Measurements from ENCODE around the gene CRLF3.
A peak's percentile ranks its signal among the peaks of the same experiment; 100 is the strongest.

DNA sequence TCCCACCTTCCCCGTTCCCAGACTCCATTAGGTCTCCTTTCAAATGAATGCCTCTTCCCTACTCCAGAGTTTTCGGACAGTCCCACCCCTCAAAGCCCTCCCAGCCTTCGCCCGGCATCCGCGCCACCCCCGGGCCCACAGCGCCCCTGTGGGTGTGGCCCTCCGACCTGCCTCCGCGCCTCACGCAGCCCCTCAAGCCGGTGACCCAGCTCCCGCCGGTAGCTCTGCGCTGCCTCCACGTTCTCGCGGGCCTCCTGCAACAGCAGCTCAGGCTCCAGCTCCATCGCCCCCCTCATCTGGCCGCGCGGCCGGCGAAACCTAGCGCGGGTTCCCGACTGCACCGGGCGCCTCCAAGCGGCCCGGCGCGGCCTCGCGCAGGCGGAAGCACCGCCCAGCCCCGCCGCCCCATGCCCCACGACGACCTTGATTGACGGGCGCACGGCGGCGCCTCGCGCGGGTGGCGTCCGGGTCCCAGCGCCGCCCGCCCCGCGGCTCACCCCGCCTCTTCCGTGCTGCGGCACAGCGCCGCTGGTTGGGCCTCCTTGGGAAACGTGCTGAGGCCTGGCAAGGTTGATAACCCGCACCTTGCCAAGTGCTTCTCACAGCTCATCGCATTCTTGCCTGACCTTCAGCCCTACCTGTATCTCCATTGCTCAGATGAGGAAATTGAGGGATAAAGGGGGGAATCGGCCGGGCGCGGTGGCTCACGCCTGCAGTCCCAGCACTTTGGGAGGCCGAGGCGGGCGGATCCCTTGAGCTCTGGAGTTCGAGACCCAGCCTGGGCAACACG, at the start of gene CRLF3:
- TF ChIP-seq, protein P1, sequence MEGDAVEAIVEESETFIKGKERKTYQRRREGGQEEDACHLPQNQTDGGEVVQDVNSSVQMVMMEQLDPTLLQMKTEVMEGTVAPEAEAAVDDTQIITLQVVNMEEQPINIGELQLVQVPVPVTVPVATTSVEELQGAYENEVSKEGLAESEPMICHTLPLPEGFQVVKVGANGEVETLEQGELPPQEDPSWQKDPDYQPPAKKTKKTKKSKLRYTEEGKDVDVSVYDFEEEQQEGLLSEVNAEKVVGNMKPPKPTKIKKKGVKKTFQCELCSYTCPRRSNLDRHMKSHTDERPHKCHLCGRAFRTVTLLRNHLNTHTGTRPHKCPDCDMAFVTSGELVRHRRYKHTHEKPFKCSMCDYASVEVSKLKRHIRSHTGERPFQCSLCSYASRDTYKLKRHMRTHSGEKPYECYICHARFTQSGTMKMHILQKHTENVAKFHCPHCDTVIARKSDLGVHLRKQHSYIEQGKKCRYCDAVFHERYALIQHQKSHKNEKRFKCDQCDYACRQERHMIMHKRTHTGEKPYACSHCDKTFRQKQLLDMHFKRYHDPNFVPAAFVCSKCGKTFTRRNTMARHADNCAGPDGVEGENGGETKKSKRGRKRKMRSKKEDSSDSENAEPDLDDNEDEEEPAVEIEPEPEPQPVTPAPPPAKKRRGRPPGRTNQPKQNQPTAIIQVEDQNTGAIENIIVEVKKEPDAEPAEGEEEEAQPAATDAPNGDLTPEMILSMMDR (conservative IDR thresholded peaks at IDR 0.05; ENCODE audit: low read length), result peak; percentile 78
- TF ChIP-seq EZH2phosphoT487 (IDR thresholded peaks at IDR 0.05; ENCODE audit: borderline replicate concordance, low read depth, low read length), result no peak
